Ramos (cell line): Measurements from ENCODE around the gene LZTS3.
"Not testable (repeated sequence)": the region's sequence is repeated elsewhere in the genome, so short reads cannot be mapped to it uniquely, and the experiment has no call there.

ENCODE experiments used
- in situ Hi-C: fragments of 300-500 bp; cut with MboI; formaldehyde crosslinking; loops from one replicate; pipeline ENCODE4 v1.14.3; 2022; ENCODE audit warnings: low sequenced_read_pairs; ENCODE audit not compliant: unreplicated experiment

The LZTS3 gene

GRCh38 chr20:3193806-3194616, 20.7 kb upstream of the LZTS3 start:
- in situ Hi-C loops = no loop called here

- in situ Hi-C loops = no loop called here
Measured at GRCh38 chr20:3192226-3193015, 19.1 kb upstream of the LZTS3 start.

- in situ Hi-C loops = no loop called here
Measured at GRCh38 chr20:3190681-3191111, 17.3 kb upstream of the LZTS3 start.

GRCh38 chr20:3189561-3190131, 16.3 kb upstream of the LZTS3 start:
- in situ Hi-C loops = no loop called here

- in situ Hi-C loops = no loop called here
Measured at GRCh38 chr20:3188823-3189413, 15.6 kb upstream of the LZTS3 start.

- in situ Hi-C loops = not testable (repeated sequence)
Measured at GRCh38 chr20:3187861-3188260, 14.5 kb upstream of the LZTS3 start.

GRCh38 chr20:3183896-3184612, 10.7 kb upstream of the LZTS3 start:
- in situ Hi-C loops = no loop called here

- in situ Hi-C loops = not testable (repeated sequence)
Measured at GRCh38 chr20:3182429-3182828, 9.1 kb upstream of the LZTS3 start.

GRCh38 chr20:3181270-3181669, 7.9 kb upstream of the LZTS3 start:
- in situ Hi-C loops = no loop called here

DNA sequence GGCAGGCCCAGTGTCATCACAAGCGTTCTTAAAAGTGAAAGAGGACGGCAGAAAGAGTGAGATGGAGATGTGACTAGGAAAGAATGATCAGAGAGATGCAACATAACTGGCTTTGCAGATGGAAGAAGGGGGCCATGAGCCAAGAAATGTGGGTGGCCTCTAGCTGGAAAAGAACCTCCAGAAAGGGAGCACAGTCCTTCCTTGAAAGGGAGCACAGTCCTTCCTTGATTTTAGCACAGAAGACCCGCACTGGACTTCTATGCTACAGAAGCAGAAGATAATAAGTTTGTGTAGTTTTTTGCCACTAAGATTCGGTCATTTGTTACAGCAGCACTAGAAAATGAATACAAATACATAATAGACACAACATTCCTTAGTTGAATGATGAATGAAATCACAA, 7.0 kb upstream of the LZTS3 start:
- in situ Hi-C loops = no loop called here

- in situ Hi-C loops = no loop called here
Measured at GRCh38 chr20:3177746-3178485, 4.6 kb upstream of the LZTS3 start.

DNA sequence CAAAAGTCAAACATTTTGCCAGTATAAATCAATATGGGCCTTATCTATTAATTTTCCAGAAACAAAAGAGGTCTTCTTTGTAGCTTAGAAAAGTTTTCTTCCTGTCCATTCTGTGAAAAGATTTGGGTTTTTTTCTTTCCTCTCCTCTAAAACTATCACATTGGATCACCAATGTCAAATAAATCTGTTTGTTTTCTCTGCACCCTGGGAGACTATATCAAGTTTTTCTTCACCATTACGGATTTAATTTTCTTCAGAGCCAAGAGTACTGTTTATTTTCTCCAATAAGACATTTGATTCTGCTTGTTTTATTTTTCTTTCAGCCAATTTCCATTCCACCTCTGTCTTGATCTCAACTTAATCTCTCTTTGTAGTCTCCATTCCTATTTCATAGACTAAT, 1.9 kb upstream of the LZTS3 start:
- in situ Hi-C loops = no loop called here

DNA sequence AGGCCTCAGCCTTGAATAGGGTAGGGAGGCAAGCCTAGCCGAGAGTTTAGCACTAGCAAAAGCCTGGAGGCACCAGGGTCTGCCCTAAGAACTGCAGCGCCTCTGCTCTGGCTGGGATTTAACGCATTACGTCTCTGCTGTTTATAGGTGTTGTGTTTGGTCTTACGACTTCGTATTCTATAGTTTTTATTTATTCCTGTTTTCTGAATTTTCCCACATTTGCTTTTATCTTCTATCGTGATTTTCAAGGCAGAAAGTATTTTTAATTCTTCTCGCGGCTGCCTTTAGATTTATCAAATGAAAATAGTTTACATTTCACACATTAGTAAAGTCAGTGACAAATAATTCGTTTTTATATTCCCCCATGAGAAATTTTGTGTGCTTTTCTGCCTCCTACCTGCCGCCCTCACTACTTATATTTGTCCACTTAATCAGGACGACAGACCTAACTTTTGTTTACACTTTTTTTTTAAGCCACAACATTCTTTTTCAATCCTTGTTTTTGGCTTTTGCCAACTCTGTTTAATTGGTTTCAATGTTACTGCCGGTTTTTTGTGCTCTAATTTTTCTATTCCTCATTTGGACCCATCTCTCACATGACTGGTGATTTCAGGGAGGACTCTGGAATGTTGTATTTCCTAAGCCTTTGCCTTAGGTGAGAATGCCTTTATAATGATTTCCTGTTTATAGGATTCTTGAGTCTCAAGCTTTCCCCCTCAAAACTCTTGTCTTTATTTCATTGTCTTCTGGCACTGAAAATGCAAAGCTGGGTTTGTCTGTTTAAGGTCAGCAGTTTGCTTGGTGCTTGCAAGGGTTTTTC, 1.3 kb upstream of the LZTS3 start:
- in situ Hi-C loops = no loop called here

DNA sequence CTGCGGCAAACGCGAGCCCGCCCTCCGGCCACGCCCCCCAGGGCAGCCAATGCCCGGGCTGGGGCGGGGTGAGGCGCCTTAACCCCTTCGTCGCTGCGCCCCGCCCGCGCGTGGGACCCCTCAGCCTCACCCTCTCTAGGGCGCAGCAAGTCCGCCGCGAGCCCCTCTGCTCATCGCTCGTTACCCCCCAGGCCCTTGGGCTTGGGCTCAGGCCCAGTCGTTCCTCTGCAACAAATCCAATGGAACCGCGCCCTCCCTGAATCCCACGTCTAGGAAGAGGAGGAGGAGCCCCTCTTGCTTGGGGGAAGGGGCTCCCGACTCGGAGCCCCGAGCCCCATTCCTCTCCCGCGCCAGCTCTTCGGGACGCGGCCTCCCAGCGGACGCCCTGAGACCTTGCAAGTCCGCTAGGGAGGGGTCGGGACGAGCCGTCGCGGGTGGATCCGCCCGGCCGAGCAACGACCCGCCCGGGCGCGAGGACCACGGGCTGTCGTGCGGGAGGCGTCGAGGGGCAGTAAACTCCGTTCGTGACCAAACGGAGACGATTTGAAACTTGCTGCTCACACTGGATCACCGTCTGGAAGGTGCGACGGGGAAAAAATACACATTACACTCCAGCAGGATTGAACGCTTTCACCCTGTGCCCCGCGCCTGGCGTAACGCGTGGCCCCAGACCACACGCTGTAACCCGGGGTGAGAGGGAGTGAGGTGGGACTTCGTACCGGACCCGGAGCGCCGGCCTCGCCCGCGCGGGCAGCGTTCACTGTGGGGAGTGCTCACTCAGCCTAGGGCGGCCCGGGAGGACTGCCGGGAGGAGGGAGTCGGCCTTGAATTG, 477 bp upstream of the LZTS3 start:
- in situ Hi-C loops = no loop called here

DNA sequence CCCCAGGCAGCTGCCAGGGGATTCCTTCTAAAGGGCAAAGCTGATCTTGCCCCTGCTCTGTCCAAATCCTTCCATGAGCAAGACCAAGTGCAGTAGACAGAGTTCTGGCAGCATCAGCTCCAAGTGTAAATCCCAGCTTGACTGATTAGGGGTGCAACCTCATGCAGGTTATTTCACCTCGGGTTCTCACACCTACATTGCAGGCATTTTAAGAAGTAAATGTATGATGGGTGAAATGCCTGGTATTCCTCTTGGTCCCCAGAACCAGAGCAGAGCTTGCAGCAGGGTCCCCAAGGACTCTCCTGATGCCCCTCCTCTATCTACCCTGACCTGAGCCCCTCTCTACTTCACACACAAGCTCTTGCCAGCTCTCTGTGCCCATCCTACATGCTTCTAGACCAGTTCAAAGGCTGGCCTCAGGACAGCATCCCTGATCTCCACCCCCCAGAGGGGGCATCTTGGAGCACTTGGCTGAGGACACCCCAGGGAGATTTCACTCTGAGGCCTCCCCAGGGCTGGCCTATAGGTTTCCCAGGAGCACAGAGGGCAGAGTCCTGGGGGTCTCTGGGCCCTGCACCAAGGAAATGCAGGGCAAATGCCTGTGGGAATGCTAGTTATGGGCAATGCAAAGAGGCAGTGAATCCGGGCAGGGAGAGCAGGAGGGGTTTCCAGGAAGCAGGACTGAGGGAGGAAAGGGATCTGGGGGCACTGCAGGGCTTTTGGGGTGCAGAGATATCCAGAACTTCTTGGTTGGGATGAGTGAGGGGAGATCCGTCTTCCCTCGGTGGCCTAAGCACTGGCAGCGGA, 1.0 kb downstream of the LZTS3 start:
- in situ Hi-C loops = no loop called here

DNA sequence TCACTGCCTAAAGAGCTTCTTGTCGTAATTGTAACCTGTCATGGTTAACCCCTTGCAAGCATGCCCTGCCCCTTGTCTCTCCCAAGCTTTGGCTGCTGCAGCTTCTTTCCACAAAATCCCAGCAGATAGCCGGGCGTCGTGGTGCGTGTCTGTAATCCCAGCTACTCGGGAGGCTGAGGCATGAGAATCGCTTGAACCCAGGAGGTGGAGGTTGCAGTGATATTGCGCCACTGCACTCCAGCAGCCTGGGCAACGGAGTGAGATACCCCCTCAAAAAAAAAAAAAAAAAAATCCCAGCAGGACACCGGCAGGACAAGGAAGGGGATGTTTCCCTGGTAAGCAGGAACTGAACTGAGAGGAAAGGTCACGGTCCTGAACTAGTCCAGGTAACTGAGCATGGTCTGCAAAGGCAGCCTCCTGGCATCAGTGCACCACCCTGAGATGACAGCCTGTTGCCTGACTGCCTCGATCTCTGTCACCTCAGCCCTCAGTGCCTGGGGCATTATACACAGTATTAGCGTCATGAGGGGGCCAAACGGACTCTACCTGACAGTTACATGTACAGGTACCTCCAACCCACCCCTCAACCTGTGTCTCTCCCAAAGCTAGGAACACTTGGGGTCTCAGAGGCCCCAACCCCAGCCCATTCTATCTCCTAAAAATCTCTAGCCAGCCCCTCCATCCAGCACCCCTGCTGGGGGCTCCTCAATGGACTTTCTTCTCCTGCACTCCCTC, 1.8 kb downstream of the LZTS3 start:
- in situ Hi-C loops = no loop called here
